Left ventricle myocardium superior (tissue), 1 donor: Measurements from ENCODE around the gene XDH. TPM values are rescaled to one million over a fixed set of nuclear protein-coding genes. Genes with fewer than 3 reads are reported as not detected.

Experiments used
- ATAC-seq: fragments of 200-7000 bp; cut with Tn5 transposase; one replicate; pipeline ENCODE4 v1.9.1; 2020; ENCODE audit warnings: mild to moderate bottlenecking, moderate library complexity
- DNase-seq: peaks from one replicate; pipeline ENCODE4 v3.0.0-alpha.2; 2020
- intact Hi-C: fragments of 100-400 bp; cut with micrococcal nuclease; formaldehyde crosslinking; loops from one replicate; pipeline ENCODE4 v1.11.0; 2022
- long read RNA-seq: library from polyadenylated mRNA; unstranded; transcript quantifications from one replicate; pipeline ENCODE4 v2.0.0, GENCODE V29; 2021
- total RNA-seq: library from RNA; stranded (reverse); fragmentation: NEBNext Ultra II Directional; extraction: Animal tissue kit (Norgen Biotek cat#: 25700); gene quantifications from one replicate; pipeline ENCODE4 v1.2.1, GENCODE V29; 2021
- donor health status: DM: no; HTN: yes; CAD: no; lungs with severe emphysema.

Gene XDH
- total RNA-seq, result not detected
- long read RNA-seq, result 0 reads

DNA sequence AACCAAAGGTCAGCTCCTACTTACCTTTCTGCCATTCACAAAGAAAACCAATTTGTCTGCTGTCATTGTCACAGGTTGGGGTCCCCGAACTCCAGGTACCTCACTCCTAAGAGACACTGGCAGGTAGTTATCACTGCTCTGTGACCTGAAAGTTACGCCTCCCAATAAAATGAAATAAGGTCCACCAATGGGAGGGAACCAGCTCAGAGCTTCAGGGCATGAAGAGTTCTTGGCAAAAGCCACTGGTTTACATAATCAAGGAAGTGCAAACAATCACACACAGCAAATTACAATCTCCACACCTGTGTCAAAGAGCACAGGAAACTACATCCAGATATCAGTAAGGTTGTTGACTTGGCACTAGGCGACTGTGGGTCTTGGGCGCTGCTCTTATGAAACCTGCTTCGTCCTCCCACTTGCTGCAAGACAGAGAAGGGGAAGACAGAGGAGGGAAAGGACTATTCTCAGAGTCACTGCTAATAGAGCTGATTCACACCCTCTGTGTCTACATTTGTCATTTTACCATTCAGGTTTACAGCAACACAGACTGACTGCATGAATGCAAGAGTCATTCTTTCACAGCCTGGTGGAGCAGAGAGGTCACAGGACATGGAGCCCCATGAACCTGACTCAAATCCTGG lies at the start of gene XDH:
XDH (minus strand) TSS at position 142 of the 641 bp plus-strand sequence; CDS start at position 66, 76 bp downstream.
- ATAC-seq, result no peak

DNA sequence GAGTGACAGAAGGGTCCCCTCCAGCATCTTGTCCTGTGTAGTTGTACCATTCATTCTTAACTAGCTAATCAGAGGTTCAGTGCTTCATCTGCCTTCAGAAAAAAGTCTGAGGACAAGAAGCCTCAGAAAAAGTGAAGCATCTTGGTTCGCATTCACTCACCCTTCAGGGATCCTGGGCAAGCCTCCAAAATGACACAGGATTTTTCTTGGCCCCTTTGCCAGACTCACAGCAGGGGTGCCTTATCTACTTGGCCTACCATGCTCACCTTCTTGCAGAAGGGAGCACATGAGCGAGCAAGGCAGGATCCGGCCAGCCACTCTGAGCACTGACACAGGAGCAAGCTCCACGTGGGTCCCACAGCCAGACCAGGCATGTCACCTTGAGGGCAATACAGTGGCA lies 43.1 kb upstream of the XDH start:
- ATAC-seq, result no peak
- intact Hi-C loops, result no loop called here
- DNase-seq, result no peak

More for the DNA sequence above, at the start of gene XDH:
- DNase-seq, result no peak
- intact Hi-C loops, result no loop called here

DNA sequence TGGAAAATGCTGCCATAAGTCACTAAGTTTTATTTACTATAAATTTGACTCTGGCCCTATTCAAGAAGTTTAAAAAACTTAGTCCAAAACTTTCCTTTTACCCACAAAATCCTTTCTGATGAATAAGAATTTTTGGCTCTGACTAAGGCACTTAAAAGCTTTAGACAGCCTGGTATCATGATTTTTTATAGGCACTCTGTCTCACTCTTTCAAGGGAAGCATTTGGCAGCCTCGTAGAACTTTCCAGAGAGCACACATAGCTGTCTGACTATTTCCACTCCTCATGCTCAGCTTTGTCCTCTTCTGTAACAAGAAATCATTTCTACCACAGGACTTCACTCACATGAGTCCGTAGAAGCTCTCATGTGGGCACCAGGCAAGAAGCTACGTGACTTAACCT lies 32.3 kb upstream of the XDH start:
- ATAC-seq (no peak), DNase-seq (no peak)
- intact Hi-C loops, result no loop called here

DNA sequence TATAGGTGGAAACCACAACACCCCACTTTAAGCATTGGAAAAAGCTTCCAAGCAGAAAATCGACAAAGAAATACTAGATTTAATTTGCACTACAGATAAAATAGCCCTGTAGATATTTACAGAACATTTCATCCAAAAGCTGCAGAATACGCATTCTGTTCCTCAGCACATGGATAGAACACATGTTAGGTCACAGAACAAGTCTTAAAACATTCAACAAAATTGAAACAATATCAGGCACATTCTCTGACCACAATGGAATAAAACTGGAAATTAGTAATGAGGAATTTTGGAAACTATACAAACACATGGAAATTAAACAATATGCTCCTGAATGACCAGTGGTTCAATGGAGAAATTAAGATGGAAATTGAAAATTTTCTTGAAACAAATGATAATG lies 27.8 kb upstream of the XDH start:
- DNase-seq, result no peak
- intact Hi-C loops, result no loop called here
- ATAC-seq, result no peak

DNA sequence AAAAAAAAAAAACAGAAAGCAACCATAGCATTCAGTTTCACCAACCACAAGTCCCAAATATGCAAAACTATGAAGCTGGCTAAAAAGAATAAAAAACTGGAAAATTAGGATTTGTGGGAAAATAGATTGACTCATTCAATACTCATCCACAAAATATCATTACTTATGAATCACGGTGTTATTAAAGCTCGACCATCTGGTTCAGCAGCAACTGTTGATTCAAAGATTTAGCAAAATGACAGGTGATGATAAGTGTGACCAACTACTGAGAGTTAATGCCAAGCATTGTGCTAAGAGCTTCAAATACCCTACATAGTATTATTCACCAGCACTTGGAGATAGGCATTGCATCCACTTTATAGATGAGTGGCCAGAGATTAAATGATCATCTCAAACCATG lies 26.2 kb upstream of the XDH start:
- DNase-seq, result no peak
- ATAC-seq, result no peak
- intact Hi-C loops, result no loop called here

DNA sequence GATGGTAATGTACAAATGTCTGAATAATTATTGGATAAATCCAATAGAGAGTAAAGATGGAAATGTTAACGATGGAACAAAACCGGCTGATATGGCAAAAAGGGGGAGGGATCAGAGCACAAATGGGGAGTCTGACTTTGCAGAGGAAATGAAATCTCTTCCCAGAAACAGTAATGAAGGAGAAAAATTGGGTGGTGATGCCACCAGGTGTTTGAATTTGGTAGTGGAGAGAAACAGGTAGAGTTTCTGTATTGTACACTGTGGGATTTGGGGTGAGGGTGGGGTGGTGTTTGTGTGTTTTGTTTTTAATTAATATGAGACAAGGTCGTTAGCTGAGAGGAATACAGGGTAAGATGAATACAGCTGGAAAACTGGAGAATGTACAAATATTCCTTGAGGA lies 20.4 kb upstream of the XDH start:
- intact Hi-C loops, result no loop called here
- DNase-seq (no peak), ATAC-seq (no peak)

DNA sequence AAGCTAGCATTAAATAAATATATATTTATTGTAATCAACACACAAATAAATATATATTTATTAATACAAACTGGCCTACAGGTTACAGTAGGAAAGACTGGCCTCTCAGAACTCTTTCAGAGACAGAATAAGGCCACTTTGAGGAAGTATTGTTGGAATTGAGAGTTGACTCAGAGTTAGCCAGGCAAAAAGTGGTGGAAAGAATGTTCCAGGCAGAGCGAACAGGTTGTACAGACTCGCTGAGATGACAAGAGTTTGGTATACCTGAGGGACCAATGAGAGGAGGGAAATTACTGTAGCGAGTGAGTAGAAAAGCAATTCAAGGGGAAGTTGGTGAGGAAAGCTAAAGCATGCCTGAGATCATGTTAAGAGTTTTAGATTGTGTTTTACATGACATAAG lies 19.0 kb upstream of the XDH start:
- DNase-seq (no peak), ATAC-seq (no peak)
- intact Hi-C loops, result no loop called here

DNA sequence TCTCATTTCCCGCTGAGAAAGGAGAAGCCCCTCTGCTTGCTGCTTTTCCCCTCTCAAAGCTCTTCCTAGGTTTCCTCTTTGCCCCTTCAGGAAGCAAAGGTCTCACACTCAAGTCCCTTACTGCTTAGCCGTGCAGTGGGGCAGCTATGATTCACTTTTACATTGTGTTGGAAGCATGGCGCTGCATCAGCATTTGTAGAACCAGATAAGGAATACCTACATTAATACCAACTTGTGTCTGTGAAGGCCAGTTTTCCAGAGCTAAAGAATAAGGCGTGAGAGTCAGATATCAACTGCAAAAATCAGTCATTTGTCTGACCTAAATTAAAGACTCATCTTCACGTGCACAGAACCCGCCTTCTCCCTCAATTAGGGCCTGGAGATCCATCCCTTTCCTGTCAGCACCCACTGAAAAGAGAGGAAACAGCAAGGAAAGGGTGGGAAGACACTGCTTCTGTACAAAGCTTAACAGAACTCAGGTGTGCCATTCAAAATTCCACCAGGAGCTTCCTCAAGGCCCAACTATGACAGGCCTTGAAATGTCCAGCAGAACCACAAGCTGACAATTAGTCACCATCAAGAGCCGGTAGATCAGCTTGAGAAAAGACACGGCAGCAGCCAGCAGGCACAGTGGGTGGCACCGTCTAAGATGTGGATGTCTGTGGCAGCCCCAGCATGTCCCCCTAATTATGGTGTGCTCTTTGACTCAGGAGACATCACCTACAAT lies 16.1 kb upstream of the XDH start:
- intact Hi-C loops, result no loop called here
- DNase-seq (no peak), ATAC-seq (no peak)

DNA sequence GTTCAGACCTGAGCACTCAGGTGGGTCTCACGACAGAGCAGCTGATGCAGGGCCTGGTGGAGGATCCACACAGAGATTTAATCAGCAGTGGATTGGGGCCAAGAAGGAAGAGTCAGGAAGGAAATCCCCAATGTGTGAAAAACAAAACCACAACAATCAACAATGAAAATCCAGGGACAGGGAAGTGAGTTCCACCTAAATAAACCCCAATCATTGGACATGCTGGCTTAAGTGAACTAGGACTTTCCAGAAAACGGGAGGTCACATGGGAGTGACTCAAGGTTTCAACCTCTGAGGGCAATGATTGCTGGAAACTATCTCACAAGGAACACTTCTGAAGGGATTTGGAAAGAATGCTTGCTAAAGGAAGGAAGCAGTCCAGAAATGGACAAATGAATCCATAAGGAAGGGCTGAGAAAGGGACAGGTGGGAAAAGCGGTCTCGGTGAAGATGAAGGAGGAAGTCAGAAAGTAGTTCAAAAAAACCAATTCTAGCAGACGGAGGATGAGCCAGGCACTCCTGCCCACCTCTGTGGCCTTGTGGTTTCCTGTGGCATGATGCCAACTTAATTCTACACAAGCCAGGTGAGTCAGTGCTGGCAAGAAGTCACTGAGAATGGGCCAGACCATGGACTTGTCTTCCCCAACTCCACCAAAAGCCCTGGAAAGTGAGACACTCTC lies 15.4 kb upstream of the XDH start:
- DNase-seq, result no peak
- ATAC-seq, result no peak
- intact Hi-C loops, result no loop called here

DNA sequence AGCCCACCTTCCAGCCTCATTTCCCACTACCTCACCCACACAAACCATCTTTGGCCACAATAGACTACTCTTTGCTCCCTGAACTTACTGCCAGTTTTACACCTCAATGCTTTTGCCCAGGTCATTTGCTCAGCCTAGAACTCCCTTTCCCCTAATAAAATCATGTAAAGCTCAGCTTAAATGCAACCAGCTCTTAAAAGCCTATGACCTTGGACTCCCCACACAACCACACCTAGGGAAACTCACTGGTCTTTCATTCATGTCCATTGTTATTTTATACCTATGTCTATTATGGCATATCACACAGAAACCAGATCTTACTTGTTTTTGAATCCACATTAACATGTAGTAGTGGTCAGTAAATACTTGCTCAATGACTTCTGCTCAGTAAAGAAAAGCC lies 14.5 kb upstream of the XDH start:
- intact Hi-C loops, result no loop called here
- DNase-seq, result no peak
- no peak for ATAC-seq

DNA sequence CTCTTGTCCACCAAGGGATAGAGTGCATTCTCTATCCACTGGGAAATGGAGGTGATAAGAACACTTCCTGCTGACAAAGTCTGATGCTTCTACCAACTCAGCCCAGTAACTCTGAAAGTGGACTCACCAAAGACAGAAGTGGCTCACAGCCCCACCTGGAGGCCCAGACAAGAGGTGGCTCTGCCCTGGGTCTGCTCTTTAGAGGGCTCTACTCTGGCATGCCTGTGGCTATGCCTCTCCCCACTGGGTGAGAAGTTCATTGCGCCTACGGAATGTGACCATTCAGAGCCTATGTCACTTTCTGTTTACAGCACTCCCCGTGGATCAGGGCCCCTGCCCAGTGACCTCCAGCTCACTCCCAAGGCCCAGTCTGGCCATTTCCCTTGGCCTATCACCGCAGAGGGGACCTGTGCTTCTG lies 13.5 kb upstream of the XDH start:
- no peak for ATAC-seq
- no peak for DNase-seq
- intact Hi-C loops, result no loop called here

DNA sequence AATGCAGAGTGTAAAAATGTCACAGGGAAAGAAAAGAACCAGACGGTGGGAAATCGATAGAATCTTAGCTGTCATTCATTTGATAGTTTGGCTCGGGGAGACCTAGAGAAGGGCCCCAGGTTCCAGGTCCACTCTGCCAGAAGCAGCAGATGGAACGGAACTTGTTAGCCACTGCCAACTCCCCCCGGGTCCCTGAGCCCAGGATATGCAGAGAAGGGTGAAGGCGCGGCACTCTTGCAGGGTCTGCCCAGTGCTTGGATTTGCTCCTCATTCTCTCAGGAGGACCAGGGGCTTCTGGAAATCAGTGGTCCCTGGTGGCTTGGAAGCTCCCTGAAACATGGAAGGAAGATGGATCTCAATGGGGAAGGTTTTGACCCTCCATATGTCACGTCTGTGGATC lies 11.6 kb upstream of the XDH start:
- intact Hi-C loops, result no loop called here
- ATAC-seq, result no peak
- no peak for DNase-seq

DNA sequence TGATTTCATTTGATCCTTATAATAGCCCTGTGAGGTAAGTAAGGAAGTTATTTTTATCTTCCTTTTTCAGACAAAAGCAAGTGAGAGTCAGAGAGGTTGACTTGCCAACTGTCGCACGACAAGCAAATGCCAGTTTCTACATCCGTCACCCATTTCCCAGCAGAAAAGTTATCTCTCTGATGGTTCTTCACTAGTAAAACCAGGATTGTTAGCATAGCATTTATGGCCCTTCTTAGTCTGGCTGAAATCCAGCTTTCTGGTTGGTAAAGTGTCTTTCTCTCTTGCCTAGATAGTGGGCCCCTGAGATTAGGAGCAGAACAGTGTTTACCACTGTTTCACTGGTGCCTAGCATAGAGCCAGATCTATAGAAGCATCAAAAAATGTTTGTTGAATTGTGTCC lies 7.1 kb upstream of the XDH start:
- intact Hi-C loops, result no loop called here
- DNase-seq (no peak), ATAC-seq (no peak)

DNA sequence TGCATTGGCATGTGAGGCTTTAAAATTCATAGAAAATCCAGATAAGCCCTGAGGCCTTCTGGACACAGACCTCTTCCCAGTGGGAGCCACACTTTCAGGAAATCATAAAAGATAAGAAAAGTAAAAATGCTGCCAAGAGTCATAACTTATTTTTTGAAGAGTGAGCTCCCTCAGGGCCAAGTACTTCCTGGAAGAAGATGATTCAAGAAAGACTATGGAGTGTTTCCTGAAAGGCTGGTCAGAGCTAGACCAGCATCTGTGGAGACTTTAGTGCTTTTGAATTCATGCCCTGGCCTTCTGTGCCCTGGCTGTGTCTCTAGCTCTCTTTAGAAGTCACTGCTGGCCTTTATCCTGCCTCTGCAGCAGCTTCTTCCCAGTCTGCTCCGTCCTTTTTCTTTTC lies 6.4 kb upstream of the XDH start:
- intact Hi-C loops, result no loop called here
- DNase-seq (no peak), ATAC-seq (no peak)

DNA sequence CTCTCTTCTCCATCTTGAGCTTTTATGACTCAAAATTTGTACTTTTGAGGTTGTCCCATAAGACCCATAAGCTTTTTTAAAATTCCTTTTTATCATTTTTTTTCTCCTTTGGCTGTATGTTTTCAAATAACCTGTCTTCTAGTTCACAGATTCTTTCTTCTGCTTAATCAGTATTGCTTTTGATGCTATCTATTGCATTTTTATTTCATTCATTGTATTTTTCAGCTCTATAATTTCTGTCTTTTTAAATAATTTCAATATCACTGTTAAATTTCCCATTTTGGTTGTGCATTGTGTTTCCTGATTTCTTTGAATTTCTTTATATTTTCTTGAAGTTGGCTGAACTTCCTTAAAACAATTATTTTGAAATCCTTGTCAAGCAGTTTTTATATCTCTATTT lies 4.8 kb upstream of the XDH start:
- intact Hi-C loops, result no loop called here
- no peak for ATAC-seq

DNA sequence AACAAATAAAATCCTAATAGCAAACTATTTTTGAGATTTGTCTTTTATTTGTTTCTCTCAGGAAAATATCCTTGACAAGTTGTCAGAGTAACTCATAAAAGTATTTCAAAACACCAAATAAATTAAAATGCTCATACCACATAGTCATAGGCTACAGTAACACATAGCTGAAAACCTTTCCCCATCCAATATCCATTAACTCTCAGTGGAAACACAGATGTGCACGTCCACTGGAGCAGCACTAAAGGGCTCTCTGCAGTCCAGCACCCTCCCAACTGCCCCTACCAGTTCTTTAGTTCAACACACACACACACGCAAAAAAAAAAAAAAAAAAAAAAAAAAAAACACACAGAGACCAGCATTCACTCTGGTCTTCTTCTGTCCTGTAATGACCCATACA lies 879 bp upstream of the XDH start:
- no peak for DNase-seq
- intact Hi-C loops, result no loop called here
- ATAC-seq, result no peak

More for the DNA sequence above, 4.8 kb upstream of the XDH start:
- DNase-seq, result no peak

DNA sequence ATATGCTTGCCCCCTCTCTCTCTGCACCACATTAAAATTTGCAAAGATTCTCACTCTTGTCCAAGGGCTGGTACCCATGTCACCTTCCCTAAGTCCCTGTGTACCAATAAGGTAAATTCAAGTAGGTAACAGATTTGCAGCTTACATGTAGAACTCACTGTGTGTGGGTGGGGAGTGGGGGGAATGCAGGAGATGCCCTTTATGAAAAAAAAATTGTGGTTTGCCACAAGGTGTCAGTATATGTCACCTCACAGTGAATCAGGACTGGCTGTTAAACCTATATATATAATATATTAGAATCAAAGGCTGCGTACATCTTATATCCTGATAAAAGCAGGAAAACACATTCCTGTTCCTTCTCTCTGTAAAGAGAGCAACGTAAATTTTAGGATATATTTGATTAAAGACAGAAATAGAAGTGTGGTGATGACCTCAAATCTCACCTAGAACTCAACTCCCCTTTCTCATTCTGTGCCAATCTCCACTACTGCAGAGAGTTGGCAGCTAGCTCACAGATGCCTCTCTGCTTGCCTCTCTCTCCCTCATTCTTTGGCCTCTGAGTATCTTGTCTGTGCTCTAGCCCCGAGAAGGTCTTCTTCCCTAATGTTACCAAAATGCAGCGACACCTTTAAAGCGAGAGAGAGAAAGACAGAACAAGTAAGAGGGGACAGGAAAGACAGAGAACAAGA lies 536 bp downstream of the XDH start:
- intact Hi-C loops, result no loop called here
- ATAC-seq, result no peak

DNA sequence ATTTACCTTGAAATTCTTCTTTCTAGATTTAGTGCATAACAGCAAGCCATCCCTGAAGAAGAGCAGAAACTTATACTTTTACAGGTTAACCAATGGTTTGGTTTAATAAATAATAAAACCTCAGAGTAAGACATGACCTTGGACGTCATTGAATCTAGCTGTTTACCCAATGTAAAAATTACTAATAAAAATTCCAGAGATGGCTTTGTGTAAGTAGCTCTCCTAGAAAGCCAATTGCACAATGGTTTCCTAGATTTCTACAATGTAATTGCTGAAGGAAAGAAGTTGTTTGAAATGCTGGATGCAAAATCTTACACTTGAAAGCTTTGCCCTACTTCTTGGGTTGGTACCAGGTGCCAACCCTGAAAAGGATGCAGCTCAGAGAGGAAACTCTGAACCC lies 1.5 kb downstream of the XDH start:
- ATAC-seq (no peak), DNase-seq (no peak)
- intact Hi-C loops, result no loop called here

More for the DNA sequence above, 536 bp downstream of the XDH start:
- no peak for DNase-seq

DNA sequence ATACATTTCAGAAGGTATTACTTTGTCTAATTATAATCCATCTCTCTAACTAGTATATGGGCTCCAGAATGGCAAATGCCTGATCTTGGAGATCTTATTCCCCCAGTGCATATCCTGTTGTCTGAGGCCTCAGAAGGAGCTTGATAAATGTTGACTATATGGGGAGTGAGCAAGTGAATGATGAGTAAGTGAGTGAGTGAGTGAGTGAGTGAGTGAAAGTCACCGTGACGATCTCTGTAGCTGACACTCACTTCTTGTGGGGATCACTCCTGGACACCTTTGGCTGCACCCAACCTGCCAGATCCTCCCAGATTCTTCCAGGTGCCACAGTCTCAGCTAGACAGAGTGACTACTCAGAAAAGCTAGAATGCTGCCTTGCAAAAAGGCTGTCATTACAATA lies 2.8 kb downstream of the XDH start:
- intact Hi-C loops, result no loop called here
- DNase-seq, result no peak
- no peak for ATAC-seq
